WTC11 (cell line): ENCODE measurements around the gene RFTN1.

ENCODE experiments used
- ESRRA ChIP-seq: sonication (generic); formaldehyde crosslinking; IDR thresholded peaks from 2 replicates; pipeline ENCODE4 v1.8.1; 2022; ENCODE audit warnings: mild to moderate bottlenecking, missing genetic modification reagents, borderline replicate concordance
- FOXJ3 ChIP-seq: sonication (generic); formaldehyde crosslinking; IDR thresholded peaks from 2 replicates; pipeline ENCODE4 v1.9.0; 2021; ENCODE audit warnings: missing genetic modification reagents, mild to moderate bottlenecking, borderline replicate concordance
- MYBL2 ChIP-seq: sonication (generic); formaldehyde crosslinking; IDR thresholded peaks from 2 replicates; pipeline ENCODE4 v1.8.1; 2023; ENCODE audit warnings: mild to moderate bottlenecking, moderate library complexity, missing genetic modification reagents
- RELA ChIP-seq: sonication (generic); formaldehyde crosslinking; IDR thresholded peaks from 2 replicates; pipeline ENCODE4 v1.8.1; 2022; ENCODE audit warnings: missing genetic modification reagents, mild to moderate bottlenecking, borderline replicate concordance
- SMAD3 ChIP-seq: sonication (generic); formaldehyde crosslinking; IDR thresholded peaks from 2 replicates; pipeline ENCODE4 v1.8.0; 2022; ENCODE audit warnings: missing genetic modification reagents, mild to moderate bottlenecking, borderline replicate concordance
- SP1 ChIP-seq: sonication (generic); formaldehyde crosslinking; conservative IDR thresholded peaks from 2 replicates; pipeline ENCODE4 v1.8.1; 2022; ENCODE audit warnings: missing genetic modification reagents
- ZNF263 ChIP-seq: sonication (generic); formaldehyde crosslinking; IDR thresholded peaks from 2 replicates; pipeline ENCODE4 v1.8.1; 2022; ENCODE audit warnings: low read depth, mild to moderate bottlenecking, moderate library complexity, missing genetic modification reagents
- TF ChIP-seq, protein P1 (sequence below): fragments of 200-600 bp; IDR thresholded peaks from 2 replicates; pipeline ENCODE4 v1.8.0; 2022; ENCODE audit warnings: antibody characterized with exemption
- TF ChIP-seq, protein P2 (sequence below): sonication (generic); formaldehyde crosslinking; IDR thresholded peaks from 2 replicates; pipeline ENCODE4 v1.8.1; 2022; ENCODE audit warnings: low read depth, mild to moderate bottlenecking, moderate library complexity, missing genetic modification reagents, borderline replicate concordance
- TF ChIP-seq, protein P3 (sequence below): sonication (generic); formaldehyde crosslinking; conservative IDR thresholded peaks from 2 replicates; pipeline ENCODE4 v1.8.1; 2023; ENCODE audit warnings: mild to moderate bottlenecking, low read depth, missing genetic modification reagents, moderate library complexity
- TF ChIP-seq, protein P4 (sequence below): sonication (generic); formaldehyde crosslinking; IDR thresholded peaks from 2 replicates; pipeline ENCODE4 v1.8.1; 2023; ENCODE audit warnings: mild to moderate bottlenecking, missing genetic modification reagents, moderate library complexity
- TF ChIP-seq, protein P5 (sequence below): sonication (generic); formaldehyde crosslinking; IDR thresholded peaks from 2 replicates; pipeline ENCODE4 v1.8.1; 2022; ENCODE audit warnings: mild to moderate bottlenecking, moderate library complexity, missing genetic modification reagents

DNA sequence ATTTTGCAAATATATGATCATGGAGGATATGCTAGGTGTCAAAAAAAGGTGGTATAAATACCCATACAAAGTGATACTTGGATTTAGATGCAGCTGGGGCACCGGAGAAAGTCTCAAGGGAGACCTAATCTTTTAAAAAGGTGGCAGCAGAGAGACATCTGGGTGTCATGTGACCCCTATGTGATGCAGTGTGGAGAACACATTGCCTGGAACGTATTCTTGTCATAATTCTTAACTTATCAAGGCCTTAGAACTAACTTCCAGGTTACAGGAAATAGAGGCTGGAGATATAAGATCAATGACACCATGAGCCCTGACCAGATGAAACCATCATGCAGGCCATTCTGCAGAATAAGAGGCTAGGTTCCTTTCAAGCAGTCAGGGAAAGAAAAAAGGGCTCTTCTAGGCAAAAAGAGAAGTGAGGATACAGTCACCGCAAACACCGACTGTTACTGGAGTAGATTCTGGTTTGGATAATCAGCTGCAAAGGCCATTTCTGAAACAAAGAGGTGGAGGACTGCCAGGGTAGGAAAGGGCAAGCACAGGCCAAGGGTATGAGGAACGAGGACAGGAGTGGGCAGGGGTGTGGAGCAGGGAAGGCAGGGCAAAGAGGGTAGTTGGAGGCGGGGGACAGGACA, 147.9 kb downstream of the RFTN1 start:
- TF ChIP-seq SMAD3 (CRISPR knock-in tag) (no peak), SP1 (CRISPR knock-in tag) (no peak), ZNF263 (no peak), ESRRA (CRISPR knock-in tag) (no peak), FOXJ3 (CRISPR knock-in tag) (no peak), MYBL2 (CRISPR knock-in tag) (no peak), RELA (CRISPR knock-in tag) (no peak)
- TF ChIP-seq, protein P1, sequence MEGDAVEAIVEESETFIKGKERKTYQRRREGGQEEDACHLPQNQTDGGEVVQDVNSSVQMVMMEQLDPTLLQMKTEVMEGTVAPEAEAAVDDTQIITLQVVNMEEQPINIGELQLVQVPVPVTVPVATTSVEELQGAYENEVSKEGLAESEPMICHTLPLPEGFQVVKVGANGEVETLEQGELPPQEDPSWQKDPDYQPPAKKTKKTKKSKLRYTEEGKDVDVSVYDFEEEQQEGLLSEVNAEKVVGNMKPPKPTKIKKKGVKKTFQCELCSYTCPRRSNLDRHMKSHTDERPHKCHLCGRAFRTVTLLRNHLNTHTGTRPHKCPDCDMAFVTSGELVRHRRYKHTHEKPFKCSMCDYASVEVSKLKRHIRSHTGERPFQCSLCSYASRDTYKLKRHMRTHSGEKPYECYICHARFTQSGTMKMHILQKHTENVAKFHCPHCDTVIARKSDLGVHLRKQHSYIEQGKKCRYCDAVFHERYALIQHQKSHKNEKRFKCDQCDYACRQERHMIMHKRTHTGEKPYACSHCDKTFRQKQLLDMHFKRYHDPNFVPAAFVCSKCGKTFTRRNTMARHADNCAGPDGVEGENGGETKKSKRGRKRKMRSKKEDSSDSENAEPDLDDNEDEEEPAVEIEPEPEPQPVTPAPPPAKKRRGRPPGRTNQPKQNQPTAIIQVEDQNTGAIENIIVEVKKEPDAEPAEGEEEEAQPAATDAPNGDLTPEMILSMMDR: no peak
- TF ChIP-seq, protein P2, sequence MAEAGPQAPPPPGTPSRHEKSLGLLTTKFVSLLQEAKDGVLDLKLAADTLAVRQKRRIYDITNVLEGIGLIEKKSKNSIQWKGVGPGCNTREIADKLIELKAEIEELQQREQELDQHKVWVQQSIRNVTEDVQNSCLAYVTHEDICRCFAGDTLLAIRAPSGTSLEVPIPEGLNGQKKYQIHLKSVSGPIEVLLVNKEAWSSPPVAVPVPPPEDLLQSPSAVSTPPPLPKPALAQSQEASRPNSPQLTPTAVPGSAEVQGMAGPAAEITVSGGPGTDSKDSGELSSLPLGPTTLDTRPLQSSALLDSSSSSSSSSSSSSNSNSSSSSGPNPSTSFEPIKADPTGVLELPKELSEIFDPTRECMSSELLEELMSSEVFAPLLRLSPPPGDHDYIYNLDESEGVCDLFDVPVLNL (CRISPR knock-in tag): no peak
- TF ChIP-seq, protein P3, sequence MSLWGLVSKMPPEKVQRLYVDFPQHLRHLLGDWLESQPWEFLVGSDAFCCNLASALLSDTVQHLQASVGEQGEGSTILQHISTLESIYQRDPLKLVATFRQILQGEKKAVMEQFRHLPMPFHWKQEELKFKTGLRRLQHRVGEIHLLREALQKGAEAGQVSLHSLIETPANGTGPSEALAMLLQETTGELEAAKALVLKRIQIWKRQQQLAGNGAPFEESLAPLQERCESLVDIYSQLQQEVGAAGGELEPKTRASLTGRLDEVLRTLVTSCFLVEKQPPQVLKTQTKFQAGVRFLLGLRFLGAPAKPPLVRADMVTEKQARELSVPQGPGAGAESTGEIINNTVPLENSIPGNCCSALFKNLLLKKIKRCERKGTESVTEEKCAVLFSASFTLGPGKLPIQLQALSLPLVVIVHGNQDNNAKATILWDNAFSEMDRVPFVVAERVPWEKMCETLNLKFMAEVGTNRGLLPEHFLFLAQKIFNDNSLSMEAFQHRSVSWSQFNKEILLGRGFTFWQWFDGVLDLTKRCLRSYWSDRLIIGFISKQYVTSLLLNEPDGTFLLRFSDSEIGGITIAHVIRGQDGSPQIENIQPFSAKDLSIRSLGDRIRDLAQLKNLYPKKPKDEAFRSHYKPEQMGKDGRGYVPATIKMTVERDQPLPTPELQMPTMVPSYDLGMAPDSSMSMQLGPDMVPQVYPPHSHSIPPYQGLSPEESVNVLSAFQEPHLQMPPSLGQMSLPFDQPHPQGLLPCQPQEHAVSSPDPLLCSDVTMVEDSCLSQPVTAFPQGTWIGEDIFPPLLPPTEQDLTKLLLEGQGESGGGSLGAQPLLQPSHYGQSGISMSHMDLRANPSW (CRISPR knock-in tag): no peak
- TF ChIP-seq, protein P4, sequence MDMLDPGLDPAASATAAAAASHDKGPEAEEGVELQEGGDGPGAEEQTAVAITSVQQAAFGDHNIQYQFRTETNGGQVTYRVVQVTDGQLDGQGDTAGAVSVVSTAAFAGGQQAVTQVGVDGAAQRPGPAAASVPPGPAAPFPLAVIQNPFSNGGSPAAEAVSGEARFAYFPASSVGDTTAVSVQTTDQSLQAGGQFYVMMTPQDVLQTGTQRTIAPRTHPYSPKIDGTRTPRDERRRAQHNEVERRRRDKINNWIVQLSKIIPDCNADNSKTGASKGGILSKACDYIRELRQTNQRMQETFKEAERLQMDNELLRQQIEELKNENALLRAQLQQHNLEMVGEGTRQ (CRISPR knock-in tag): peak; percentile 38; the same call in 1 of the 2 replicates
- TF ChIP-seq, protein P5, sequence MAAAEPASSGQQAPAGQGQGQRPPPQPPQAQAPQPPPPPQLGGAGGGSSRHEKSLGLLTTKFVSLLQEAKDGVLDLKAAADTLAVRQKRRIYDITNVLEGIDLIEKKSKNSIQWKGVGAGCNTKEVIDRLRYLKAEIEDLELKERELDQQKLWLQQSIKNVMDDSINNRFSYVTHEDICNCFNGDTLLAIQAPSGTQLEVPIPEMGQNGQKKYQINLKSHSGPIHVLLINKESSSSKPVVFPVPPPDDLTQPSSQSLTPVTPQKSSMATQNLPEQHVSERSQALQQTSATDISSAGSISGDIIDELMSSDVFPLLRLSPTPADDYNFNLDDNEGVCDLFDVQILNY: no peak
